ENCODE results near the gene DDX28.
A peak's percentile ranks its signal among the peaks of the same experiment; 100 is the strongest.
"Not testable (repeated sequence)": the region's sequence is repeated elsewhere in the genome, so short reads cannot be mapped to it uniquely, and the experiment has no call there.

DDX28 gene

DNA sequence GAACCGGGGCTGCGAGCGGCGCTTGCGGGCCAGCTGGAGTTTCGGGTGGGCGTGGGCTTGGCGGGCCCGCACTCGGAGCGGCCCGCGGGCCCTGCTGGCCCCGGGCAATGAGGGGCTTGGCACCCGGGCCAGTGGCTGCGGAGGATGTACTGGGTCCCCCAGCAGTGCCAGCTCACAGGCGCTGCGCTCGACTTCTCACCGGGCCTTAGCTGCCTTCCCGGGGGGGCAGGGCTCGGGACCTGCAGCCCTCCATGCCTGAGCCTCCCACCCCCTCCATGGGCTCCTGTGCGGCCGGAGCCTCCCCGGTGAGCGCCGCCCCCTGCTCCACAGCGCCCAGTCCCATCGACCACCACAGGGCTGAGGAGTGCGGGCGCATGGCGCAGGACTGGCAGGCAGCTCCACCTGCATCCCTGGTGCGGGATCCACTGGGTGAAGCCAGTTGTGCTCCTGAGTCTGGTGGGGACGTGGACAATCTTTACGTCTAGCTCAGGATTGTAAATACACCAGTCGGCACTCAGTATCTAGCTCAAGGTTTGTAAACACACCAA is 24.7 kb downstream of the DDX28 start:
- not testable (repeated sequence) for DNase-seq (ENCODE audit: low spot score)

DNA sequence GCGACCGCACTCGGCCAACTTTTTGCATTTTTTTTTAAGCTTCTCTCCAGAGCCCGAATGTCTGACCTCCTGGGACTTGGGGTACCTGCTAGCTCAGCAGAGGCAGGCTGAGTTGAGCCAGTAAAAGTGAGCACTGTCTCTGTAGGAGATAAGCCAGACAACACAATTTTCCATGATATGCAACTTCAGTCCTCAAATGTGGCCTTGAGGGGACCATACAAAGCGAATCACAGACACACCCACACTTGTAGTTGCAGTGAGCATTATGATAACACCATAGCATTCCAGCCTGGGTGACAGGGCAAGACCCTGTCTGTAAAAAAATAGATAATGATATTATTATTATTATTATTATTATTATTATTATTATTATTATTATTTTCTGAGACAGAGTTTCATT is 26.4 kb downstream of the DDX28 start:
- no peak for DNase-seq (ENCODE audit: low spot score)

DNA sequence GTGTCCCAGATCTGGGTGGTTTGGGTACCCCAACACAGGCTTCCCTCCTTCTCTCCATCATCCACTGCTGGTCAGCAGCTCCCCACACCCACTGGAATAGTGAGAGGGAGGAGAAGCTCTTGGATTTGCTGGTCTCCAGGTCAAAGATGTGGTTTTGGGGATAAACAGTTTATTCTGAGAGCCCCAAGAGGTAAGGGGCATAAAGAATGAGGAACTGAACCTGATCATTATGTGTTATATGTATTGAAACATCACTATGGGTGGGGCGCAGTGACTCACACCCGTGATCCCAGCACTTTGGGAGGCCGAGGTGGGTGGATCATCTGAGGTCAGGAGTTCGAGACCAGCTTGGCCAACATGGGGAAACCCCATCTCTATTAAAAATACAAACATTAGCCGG is 27.6 kb downstream of the DDX28 start:
- DNase-seq (ENCODE audit: low spot score), result no peak

DNA sequence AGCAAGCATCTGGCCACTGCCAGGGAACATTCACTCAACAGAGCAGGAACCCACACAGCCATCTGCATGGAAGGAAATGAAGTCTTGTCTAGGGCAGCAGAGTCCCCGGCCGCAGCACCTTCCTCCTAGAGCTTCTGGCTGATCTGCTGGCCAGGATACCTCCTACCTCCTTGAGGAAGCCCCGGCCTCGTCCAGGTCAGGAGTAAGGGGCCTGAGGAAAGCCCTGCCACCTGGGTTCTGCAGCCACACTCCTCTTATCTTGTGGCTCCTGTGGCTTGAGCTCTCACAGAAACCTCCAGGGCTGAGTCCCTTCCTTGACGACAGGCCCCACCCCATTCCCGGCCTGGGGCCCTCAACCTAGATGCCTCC is 29.0 kb downstream of the DDX28 start:
- DNase-seq (ENCODE audit: low spot score), result not testable (repeated sequence)

DNA sequence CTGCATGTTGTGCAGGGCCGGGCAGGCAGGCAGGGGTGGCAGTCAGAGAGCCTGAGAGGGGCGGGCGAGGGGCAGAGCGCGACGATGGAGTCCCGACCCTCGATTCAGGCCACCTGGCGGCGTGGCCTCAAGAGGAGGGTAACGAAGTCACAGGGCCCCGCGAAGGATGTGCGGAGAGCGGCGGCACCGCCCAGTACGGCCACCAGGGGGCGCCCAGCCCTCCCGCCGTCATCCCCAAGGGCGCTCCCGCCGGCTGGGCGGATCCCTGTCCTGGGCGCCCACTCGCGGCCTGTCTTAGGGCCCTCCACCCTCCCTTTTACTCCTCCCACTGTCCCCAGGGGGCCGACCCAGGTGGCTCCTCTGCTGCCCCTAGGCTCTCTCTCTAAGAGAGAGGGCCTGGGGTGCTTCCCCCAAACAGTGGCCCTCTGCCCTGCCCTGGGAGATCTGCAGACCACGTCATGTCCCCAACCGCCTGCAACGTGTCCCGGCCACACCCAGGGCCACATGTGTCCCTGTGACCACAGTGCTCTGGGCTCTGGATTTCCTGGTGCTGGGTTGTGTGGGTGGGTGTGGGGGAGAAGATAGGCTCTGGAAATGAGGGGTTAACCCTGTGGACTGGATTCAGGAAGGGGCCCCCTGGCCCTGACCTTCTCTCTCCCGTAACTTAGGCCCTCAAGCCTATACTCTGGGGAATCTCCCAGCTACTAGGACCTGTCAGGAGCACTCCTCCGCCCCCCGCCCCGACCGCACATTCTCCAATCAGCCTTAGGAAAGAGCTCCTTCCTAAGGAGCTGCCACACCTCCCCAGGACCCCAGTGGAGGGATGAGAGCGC is 29.6 kb downstream of the DDX28 start:
- peak; percentile 80 for DNase-seq (ENCODE audit: low spot score)

DNA sequence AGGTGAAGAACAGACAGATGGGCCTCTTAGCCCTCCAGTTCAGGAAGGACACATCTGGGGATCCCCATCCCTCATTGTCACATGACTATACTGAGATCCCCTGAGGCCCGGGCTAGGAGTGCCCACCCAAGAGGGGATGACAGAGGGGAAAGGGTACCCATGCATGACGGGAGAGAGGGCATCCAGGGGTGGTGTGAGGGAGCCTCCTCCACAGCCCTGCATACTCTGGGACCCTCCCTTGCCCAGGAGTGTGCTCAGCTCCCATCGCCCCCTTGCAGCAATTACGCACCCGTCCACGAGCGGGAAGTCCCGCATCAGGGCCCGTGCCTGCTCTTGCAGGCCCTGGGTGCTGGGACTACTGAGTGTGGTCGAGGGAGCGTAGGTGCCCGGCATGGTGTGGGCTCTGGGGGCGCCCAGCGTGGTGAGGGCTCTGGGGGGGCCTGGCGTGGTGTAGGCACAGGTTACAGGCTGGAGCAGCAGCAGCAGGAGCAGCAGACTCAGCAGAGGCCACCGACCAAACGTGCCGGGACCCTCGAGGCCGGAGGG is 30.3 kb downstream of the DDX28 start:
- no peak for DNase-seq (ENCODE audit: low spot score)

DNA sequence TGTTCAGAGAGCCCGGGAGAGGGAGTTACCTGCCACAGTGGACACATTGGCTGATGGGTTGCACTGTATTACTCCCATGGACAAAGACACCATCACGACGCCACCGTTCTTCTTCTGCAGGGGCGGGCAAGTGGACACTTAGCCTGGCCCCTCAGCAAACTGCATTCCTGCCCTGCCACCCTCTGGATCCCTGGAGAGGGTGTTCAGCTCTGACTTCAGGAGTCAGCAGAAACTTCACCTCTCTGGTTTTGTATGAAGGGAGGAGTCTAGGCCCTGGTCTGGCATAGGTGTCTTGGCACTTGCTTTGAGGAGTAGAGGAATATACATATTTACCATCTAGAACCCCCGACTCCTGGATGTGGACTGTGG is 33.0 kb downstream of the DDX28 start:
- DNase-seq (ENCODE audit: low spot score), result no peak

DNA sequence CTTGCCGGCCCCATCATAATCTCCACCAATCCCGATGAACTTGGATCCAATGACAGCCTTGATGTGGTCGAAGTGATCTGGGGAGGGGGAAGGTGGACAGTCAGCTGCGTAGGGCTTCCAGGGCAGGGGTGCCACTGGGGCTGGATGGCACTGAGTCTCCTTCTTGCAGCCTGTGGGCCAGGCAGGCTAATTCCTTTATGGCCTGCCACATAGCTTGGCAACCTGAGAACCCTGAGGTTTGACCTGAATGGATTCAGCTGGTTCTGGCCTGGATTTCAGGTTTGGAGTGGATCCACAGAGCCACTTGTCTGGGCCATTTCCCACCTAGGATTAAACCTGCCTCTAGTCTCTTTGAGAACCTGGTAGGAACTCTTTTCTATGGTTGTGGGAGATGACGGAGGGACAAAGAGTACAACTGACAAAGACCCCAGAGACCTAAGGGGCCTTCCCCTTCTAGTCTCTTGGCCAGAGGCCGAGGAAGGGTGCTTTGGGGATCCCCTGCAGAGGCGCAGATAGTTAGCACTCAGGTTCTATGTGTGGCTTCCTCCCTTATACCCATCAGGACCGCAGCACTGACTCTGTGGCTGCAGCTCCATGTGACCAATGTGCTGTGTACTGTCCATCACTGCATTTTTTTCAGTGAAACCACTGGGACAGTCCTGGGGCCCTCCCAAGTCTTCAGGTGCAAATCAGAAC is 33.6 kb downstream of the DDX28 start:
- no peak for DNase-seq (ENCODE audit: low spot score)

DNA sequence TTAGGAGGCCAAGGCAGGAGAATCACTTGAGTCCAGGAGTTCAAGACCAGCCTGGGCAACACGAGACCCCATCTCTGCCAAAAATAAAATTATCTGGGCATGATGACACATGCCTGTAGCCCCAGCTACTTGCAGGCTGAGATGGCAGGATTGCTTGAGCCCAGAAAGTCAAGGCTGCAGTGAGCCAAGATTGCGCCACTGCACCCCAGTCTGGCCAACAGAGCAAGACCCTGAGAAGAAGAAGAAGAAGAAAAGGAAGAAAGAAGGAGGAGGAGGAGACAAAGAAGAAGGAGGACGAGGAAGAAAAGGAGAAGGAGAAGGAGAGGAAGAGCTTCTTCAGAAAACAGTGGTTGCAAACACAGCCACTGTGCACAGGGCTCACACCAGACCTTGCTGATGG is 34.4 kb downstream of the DDX28 start:
- DNase-seq (ENCODE audit: low spot score), result no peak

DNA sequence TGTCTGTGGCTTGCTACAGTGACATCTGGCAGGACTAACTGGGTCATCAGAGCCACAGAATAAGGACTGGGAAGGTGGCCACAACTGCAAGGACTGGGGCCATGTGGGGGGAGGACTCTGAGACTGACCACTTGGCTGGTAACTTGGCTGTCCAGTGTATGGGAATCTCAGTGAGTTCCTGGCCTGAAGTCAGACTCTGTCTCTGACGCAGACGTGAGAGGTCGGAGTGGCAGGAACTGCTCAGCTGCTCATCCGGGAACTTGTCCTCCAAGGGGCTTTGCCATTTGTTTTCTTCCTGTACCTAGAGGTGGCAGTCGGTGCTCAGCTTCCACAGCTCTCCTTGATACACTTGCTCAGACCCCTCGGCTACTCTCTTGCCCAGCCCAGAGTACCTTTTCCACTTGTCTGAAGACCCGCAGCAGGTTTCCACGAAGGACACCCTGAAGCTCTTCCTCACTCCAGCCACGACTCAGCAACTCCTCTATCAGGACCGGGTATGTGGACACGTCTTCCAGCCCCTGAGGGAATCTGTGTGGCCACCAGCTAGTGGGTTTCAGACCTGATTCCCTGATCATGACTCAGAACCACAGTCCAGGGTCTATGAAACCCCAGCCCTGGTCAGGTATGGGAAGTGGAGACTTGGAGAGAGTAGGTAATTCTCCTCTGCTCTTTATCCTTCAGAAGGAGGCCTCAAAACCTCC is 35.4 kb downstream of the DDX28 start:
- DNase-seq (ENCODE audit: low spot score), result no peak

DNA sequence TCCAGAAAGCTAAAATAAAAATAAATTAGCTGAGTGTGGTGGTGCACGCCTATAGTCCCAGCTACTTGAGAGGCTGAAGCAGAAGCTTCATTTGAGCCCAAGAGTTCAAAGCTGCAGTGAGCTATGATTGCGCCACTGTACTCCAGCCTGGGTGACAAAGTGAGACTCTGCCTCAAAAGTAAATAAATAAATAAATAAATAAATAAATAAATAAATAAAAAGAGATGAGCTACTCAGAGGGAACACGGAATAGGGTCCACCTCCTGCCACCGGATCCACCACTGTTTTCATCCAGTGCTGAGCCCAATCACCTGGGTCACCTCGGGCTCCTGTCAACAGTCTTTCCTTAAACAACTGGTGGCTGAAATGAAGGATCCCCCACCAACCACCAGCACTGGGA is 36.1 kb downstream of the DDX28 start:
- DNase-seq (ENCODE audit: low spot score), result no peak

DNA sequence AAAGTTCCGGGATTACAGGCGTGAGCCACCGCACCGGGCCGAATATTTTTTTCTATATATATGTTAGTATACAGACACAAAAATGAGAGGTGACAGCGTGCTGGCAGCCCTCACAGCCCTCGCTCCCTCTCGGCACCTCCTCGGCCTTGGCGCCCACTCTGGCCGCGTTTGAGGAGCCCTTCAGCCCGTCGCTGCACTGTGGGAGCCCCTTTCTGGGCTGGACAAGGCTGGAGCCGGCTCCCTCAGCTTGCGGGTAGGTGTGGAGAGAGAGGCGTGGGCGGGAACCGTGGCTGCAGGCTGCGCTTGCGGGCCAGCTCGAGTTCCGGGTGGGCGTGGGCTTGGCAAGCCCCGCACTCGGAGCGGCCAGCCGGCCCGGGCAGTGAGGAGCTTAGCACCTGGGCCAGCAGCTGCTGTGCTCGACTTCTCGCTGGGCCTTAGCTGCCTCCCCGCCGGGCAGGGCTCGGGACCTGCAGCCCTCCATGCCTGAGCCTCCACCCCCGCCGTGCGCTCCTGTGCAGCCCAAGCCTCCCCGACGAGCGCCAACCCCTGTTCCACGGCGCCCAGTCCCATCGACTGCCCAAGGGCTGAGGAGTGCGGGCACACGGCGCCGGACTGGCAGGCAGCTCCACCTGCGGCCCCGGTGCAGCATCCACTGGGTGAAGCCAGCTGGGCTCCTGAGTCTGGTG is 40.9 kb downstream of the DDX28 start:
- no peak for DNase-seq (ENCODE audit: low spot score)

DNA sequence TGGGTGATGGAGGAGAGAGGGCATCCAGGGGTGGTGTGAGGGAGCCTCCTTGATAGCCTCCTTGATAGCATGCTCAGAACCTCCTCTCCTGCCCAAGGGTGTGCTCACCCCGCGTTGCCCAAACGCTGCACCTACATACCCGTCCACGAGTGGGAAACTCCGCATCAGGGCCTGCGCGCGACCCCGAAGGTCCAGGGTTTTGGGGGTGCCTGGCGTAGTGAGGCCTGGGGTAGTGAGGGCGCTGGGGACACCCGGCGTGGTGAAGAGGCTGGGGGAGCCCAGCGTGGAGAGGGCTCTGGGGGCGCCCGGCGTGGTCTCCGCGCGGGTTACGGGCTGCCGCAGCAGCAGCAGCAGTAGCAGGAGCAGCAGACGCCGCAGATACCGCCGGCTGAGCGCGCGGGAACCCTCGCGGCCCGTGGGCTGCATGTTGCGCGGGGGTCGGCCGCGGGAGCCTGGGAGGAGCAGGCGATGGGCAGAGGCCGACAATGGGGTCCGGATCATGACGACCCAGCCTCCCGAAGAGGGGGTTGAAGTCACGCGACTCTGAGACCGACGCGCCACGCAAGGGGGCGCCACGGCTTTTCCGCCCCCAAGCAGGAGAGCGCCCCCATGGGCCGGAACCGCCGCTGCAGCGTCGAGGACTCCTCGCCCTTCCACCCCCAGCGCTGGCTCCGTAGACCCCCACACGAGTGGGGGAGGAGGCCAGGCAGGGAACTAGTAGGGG is 42.9 kb downstream of the DDX28 start, which contains the start of gene DPEP3:
TSS of gene DPEP3 (minus strand) at position 545 of the 724 bp plus-strand sequence. CDS start at position 426, 119 bp downstream.
- no peak for DNase-seq (ENCODE audit: low spot score)

DNA sequence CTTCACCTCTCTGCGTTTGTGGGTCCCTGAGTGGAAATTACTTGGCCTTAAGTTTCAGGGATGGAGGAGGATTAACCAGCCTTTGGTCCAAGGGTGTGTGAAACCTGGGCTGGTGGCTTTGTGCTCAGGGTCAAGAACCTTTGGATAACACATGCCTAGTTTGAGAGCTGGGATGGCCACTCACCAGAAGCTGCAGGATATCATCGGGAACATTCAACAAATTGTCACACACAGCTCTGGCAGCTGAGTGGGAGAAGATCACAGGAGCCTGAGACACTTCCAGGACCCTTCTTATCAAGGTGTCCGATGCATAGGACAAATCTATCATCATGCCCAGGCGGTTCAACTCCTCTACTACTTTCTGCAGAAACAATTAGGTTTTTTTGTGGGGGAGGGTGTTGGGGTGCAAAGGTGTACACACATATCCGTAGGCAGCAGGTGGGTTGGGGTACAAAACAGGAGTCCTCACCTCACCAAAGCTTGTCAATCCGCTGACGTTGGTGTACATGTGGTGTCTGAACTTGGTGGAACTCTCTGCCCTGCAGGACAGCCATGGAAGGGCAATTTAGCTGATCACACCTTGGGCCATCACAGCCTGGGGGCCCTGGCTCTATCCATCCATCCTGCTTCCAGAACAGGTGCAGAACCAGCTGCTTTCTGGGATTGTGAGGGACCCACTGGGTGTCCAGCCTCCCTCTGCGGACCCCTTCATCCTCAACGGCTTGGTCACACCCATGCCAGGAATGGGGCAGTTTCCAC is 45.4 kb downstream of the DDX28 start:
- no peak for DNase-seq (ENCODE audit: low spot score)

DNA sequence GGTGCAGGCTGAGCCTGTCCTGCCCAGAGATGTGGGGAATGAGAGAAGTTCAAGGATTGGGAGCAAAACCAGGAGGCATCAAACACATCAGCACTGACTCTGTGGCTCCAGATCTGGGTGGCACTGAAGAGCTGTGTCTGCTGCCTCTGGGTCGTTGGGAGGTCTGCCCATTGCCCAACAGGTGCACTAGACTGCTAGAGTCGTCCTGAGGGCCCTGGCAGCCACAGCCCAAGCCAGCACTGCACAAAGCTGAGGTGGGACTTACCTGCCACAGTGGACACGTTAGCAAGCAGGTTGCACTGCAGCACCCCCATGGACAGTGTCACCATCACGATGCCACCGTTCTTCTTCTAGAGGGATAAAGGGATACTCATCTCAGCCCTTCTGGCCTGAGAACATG is 46.0 kb downstream of the DDX28 start:
- DNase-seq (ENCODE audit: low spot score), result no peak

DNA sequence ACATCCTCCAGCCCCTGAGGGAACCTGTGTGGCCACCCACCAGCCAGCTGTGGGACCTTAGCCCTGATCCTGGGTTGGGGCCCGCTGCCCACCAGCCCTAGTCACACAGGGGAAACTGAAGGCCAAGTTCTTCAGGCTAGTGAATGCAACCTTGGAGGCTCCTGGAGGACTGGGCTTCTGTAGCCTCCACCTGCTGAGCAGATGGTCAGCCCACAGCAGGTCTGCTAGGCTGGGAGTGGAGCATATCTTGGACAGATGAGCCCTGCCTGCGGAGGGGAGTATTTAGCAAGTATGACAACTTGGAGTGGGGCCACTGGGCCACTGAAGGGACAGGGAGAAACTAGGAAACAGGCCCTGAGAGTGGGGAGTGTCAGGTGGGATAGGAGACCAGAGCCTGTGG is 46.8 kb downstream of the DDX28 start:
- no peak for DNase-seq (ENCODE audit: low spot score)

DNA sequence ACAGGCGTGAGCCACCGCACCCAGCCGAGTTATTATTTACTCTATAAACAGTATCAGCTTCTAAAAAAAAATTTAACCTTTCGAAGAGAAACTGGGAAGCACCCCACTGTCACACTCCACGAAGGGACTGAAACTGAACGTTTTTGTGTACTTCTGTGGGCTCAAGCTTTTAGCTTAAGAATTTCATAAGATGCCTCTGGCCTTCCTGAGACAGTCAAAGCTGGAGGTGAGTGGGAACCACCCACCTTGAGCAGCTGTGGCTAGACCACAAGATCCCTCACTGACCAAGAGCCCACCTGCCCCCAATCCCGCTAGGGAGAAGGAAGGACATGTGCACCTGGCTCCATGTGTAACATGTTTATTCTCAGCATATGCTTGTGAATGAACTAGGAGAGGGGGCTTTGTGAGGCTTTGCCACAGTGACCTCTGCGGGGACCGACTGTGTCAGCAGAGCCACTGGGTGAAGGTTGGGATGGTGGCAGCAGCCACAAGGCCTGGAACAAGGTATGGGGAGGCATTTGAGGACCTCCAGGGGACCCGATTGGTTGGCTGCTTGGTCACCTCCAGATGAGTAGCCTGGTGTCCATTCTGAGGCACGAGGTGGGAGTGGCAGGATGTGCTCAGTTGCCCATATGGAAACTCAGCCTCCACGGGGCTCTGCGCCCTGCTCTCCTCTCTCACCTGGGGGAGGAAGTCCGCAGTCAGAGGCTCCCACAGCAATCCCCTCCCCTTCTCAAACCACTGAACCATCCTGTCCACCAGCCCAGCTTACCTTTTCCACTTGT is 47.5 kb downstream of the DDX28 start:
- no peak for DNase-seq (ENCODE audit: low spot score)

DNA sequence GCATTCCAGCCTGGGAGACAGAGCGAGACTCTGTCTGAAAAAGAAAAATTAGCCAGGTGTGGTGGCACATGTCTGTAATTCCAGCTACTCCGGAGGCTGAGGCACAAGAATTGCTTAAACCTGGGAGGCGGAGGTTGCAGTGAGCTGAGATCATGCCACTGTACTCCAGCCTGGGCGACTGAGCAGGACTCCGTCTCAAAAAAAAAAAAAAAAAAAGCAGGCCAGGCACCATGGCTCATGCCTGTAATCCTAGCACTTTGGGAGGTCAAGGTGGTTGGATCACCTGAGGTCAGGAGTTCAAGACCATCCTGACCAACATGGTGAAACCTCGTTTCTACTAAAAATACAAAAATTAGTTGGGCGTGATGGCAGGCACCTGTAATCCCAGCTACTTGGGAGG is 50.7 kb downstream of the DDX28 start:
- not testable (repeated sequence) for DNase-seq (ENCODE audit: low spot score)

DNA sequence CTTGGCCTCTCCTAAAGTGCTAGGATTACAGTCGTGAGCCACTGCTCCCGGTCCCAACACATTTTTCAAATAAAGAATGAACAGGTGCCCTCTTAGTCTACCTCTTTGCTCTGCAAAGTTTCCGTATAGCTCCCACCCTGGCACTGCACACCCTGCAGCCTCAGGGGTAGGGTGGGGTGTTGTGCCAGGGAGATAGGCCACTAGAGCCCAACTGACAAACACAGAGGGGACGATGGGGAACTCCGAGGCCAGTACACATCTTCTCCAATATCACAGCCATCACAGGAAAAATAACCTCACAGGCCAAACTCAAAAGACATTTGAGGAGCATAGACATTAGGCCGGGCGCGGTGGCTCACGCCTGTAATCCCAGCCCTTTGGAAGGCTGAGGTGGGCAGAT is 51.9 kb downstream of the DDX28 start:
- DNase-seq (ENCODE audit: low spot score), result no peak

All from SK-N-DZ (cell line).